MM.1S (cell line): ENCODE results near the gene CNTN5.

ENCODE experiments used
- CTCF ChIP-seq: fragments of 300-600 bp; sonication (generic); IDR thresholded peaks from 2 replicates; pipeline ENCODE4 v1.5.1; 2016; ENCODE audit warnings: antibody characterized with exemption, low read length, mixed read lengths
- EZH2 ChIP-seq: fragments of 300-600 bp; sonication (generic); optimal IDR thresholded peaks from 2 replicates; pipeline ENCODE3; 2017; ENCODE audit warnings: low read depth, mild to moderate bottlenecking, antibody characterized with exemption, low read length, mixed read lengths
- EZH2phosphoT487 ChIP-seq: fragments of 300-600 bp; sonication (generic); IDR thresholded peaks from 2 replicates; pipeline ENCODE4 v1.6.1; 2018; ENCODE audit warnings: antibody characterized with exemption, low read length

- TF ChIP-seq CTCF (no peak), EZH2 (no peak), EZH2phosphoT487 (no peak)
These were observed 544.6 kb downstream of the CNTN5 start for GRCh38 chr11:99565333-99565732.
